ENCODE data around the gene SLC25A2. TPM values are rescaled to one million over a fixed set of nuclear protein-coding genes. Genes with fewer than 3 reads are reported as not detected.
A peak's percentile ranks its signal among the peaks of the same experiment; 100 is the strongest.

The SLC25A2 gene
- total RNA-seq, 1 donor from 2014 or later = 0.81 TPM

DNA sequence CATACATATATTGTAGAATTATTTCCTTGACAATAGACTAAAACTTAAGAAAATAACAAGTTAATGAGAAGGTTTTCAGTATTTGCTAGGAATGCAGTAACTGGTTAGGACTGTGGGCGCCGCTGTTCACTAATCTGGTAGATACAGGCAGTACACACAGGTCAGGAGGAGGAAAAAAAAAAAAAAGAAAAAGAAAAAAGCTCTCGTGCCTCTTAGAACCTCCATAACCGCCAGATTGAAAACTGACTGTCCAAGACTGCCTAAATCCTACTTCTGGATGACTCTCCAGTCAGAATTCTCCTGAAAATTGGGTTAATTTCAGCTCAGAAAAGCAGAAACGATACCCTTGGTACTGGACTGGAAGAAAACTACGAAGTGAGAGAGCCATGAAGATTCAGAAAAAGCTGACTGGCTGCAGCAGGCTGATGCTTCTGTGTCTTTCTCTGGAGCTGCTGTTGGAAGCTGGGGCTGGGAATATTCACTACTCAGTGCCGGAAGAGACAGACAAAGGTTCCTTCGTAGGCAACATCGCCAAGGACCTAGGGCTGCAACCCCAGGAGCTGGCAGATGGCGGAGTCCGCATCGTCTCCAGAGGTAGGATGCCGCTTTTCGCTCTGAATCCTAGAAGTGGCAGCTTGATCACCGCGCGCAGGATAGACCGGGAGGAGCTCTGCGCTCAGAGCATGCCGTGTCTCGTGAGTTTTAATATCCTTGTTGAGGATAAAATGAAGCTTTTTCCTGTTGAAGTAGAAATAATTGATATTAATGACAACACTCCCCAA is 26.6 kb upstream of the SLC25A2 start, which contains the start of gene PCDHGA1:
Gene PCDHGA1 (plus strand): TSS at position 216 of the 782 bp plus-strand sequence.
- Mint-ChIP-seq H3K9me3 (ENCODE audit: unreplicated experiment) (peaks cover 30% of the 10 kb centered on the region), H3K27me3 (ENCODE audit: unreplicated experiment) (peaks cover 1% of the 10 kb centered on the region), H3K4me3 (ENCODE audit: unreplicated experiment) (no peak within 1 kb of the TSS), H3K27ac (ENCODE audit: unreplicated experiment) (no peak within 1 kb of the TSS), H3K4me1 (ENCODE audit: unreplicated experiment) (no peaks in the 10 kb centered on the region), H3K36me3 (ENCODE audit: unreplicated experiment) (no peaks in the 10 kb centered on the region)
- TF ChIP-seq, protein P1, sequence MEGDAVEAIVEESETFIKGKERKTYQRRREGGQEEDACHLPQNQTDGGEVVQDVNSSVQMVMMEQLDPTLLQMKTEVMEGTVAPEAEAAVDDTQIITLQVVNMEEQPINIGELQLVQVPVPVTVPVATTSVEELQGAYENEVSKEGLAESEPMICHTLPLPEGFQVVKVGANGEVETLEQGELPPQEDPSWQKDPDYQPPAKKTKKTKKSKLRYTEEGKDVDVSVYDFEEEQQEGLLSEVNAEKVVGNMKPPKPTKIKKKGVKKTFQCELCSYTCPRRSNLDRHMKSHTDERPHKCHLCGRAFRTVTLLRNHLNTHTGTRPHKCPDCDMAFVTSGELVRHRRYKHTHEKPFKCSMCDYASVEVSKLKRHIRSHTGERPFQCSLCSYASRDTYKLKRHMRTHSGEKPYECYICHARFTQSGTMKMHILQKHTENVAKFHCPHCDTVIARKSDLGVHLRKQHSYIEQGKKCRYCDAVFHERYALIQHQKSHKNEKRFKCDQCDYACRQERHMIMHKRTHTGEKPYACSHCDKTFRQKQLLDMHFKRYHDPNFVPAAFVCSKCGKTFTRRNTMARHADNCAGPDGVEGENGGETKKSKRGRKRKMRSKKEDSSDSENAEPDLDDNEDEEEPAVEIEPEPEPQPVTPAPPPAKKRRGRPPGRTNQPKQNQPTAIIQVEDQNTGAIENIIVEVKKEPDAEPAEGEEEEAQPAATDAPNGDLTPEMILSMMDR (IDR thresholded peaks at IDR 0.05) = no peak
- no peak for DNase-seq (ENCODE audit: extremely low spot score, unreplicated experiment)

DNA sequence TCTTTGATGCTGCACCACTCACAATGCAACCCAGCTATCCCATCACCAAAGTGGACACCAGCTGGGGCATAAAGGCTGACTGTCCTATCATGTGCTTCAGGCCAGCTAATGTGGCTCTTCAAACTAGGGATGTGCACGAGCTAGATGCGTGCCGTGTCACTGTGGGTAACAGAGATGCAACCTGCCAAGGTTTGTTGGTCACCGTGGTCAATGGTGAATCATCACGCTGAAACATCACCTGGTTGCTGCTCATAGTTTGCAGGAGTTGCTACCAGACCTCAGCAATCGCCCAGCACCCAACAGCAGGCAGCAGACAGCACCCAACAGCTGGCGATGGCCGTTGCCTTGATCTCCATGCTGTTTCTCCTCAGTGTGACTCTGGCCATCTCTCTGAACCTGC is 24.4 kb upstream of the SLC25A2 start:
- Mint-ChIP-seq H3K4me1 (ENCODE audit: unreplicated experiment) (no peaks in the 10 kb centered on the region), H3K27ac (ENCODE audit: unreplicated experiment) (no peak overlapping the region), H3K36me3 (ENCODE audit: unreplicated experiment) (no peaks in the 10 kb centered on the region), H3K9me3 (ENCODE audit: unreplicated experiment) (peaks cover 25% of the 10 kb centered on the region), H3K27me3 (ENCODE audit: unreplicated experiment) (no peaks in the 10 kb centered on the region), H3K4me3 (ENCODE audit: unreplicated experiment) (no peak overlapping the region)
- no peak for DNase-seq (ENCODE audit: extremely low spot score, unreplicated experiment)
- TF ChIP-seq, protein P1 (IDR thresholded peaks at IDR 0.05) = no peak

DNA sequence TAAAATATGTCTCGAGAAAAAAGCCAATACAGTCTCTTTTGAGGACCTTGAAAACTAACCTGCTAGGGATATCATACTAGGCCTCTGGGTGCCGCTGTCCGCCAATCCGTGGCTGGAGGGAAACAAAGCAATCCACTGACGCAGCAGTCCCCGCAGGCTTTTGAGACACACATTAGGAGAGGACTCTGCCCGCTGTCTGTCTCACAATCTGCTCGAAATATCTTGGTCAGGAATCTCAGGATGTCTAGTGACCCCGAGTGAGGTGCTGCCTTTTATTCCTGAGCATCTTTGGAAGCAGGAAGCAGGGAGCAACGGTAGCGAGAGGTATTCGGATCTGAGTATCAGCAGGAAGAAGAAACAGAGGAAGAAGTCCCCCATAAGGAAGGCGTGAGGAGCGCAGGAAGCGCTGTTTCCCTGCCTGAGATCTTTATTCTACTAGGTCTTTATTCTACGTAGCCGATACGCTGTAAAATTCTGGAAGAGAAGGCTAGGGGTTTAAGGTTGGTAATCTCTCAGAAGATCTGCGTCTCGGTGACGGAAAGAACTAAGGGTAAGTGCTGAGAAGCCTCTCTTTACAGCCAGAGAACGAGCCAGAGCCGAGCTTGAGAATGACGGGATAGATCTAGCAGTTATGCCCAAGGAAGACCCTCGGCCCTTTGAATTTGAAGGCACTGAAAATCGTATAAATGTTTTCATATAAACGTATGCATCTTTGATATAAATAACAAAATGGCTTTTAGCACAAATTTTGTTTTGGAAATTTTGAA is 22.4 kb upstream of the SLC25A2 start:
- no peak for DNase-seq (ENCODE audit: extremely low spot score, unreplicated experiment)
- H3K9me3 Mint-ChIP-seq (ENCODE audit: unreplicated experiment) = peaks cover 29% of the 10 kb centered on the region
- H3K36me3 Mint-ChIP-seq (ENCODE audit: unreplicated experiment) = peaks cover 6% of the 10 kb centered on the region
- TF ChIP-seq, protein P1 (IDR thresholded peaks at IDR 0.05) = peak; percentile 13
- H3K27ac Mint-ChIP-seq (ENCODE audit: unreplicated experiment) = no peak overlapping the region
- no peak overlapping the region for H3K4me3 Mint-ChIP-seq (ENCODE audit: unreplicated experiment)
- no peaks in the 10 kb centered on the region for H3K4me1 Mint-ChIP-seq (ENCODE audit: unreplicated experiment)
- H3K27me3 Mint-ChIP-seq (ENCODE audit: unreplicated experiment) = no peaks in the 10 kb centered on the region

DNA sequence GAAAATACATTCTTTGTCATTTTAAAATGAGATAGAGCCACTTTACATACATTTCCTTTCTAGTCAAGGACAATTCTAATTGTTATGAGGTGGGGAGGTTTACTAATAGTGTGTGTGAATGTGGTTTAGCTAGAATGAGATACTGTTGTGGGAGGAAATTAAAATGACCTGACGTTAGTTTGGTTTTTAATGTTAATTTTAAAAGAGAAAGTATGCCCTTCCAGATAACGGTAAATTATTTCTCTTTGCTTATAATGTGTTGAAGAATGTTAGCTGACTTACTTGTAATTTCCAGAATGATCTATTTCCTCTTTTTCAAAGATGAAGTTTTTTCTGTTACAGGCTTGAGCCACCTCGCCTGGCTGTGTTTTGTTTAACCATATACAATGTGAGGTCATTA is 18.4 kb upstream of the SLC25A2 start:
- TF ChIP-seq, protein P1 (IDR thresholded peaks at IDR 0.05) = no peak
- peaks cover 42% of the 10 kb centered on the region for H3K36me3 Mint-ChIP-seq (ENCODE audit: unreplicated experiment)

More for the DNA sequence above, 18.4 kb upstream of the SLC25A2 start:
- H3K27ac Mint-ChIP-seq (ENCODE audit: unreplicated experiment) = no peak overlapping the region
- no peaks in the 10 kb centered on the region for H3K27me3 Mint-ChIP-seq (ENCODE audit: unreplicated experiment)
- H3K4me1 Mint-ChIP-seq (ENCODE audit: unreplicated experiment) = peaks cover 12% of the 10 kb centered on the region
- peaks cover 47% of the 10 kb centered on the region for H3K9me3 Mint-ChIP-seq (ENCODE audit: unreplicated experiment)
- no peak overlapping the region for H3K4me3 Mint-ChIP-seq (ENCODE audit: unreplicated experiment)
- DNase-seq (ENCODE audit: extremely low spot score, unreplicated experiment) = no peak

Data from osteocyte (in vitro differentiated cells).